Activated naive CD8-positive, alpha-beta T cell treated with anti-CD3 and anti-CD28 coated beads, Interleukin-2, amount 10 ng/mL, durations not matched to agents 7 days and 5 days (primary cell): ENCODE measurements around the gene ZNF513. TPM values are rescaled to one million over a fixed set of nuclear protein-coding genes. Genes with fewer than 3 reads are reported as not detected.
A peak's percentile ranks its signal among the peaks of the same experiment; 100 is the strongest.

ENCODE experiments used
- ATAC-seq: fragments of 150-1000 bp; cut with Tn5 transposase; one replicate; pipeline ENCODE4 v1.10.0; 2021; ENCODE audit warnings: low read depth, moderate library complexity
- POLR2A ChIA-PET: fragments of 350-600 bp; sonication (Branson Sonifier 250); formaldehyde crosslinking; loops from one replicate; lab custom pipeline; 2021; ENCODE audit warnings: antibody characterized with exemption; lab: Charles Lee
- DNase-seq: peaks from one replicate; pipeline ENCODE4 v3.0.0; 2021
- H3K27ac Mint-ChIP-seq: one replicate; pipeline ENCODE4 v1.8.0; 2022; ENCODE audit warnings: mild to moderate bottlenecking, mixed read lengths
- H3K27me3 Mint-ChIP-seq: one replicate; pipeline ENCODE4 v1.8.0; 2022; ENCODE audit warnings: mild to moderate bottlenecking, moderate library complexity, mixed read lengths
- H3K36me3 Mint-ChIP-seq: one replicate; pipeline ENCODE4 v1.8.0; 2021; ENCODE audit warnings: mild to moderate bottlenecking, mixed read lengths
- H3K4me1 Mint-ChIP-seq: one replicate; pipeline ENCODE4 v1.8.0; 2021; ENCODE audit warnings: mixed read lengths
- H3K4me3 Mint-ChIP-seq: one replicate; pipeline ENCODE4 v1.8.0; 2022; ENCODE audit warnings: mild to moderate bottlenecking, moderate library complexity, mixed read lengths
- H3K9me3 Mint-ChIP-seq: one replicate; pipeline ENCODE4 v1.8.0; 2021; ENCODE audit warnings: mixed read lengths
- total RNA-seq, 2 experiments: library from RNA; stranded (reverse); gene quantifications; one replicate each; pipeline ENCODE4 v1.2.3, GENCODE V29; 2021

The ZNF513 gene
- total RNA-seq, 2 experiments from 2014 or later, result 16.4 to 18.6 TPM

DNA sequence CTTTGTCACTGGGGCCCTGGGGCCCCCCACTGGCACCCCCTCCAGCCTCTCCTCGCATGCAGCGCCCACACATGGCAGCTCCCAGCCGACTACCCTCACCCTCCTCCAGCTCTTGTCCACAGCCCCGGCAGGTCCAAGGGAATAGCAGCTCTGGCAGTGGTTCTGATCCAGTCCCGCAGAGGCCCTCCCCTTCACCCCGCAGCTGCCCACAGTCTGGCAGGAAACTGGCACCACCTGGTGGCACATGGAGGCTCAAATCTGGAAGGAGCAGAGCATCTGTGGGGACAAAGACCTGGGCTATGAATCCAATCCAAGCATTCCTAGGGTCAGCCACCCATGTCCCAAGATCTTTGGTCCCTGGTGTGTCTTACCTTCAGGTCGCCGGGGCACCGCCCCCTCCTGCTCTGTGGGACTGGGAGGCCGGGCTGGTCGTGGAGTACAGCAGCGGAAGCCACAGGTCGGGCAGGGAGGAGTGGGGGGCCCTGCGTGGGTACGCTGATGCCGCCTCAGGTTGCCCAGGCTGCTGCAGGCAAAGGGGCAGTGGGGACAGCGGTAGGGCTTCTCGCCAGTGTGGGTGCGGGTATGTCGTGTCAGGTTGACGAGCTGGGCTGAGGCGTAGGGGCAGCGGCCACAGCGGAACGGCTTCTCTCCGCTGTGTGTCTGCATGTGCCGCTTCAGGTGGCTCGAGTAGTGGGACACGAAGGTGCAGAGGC, 2.3 kb downstream of the ZNF513 start:
- DNase-seq (no peak), ATAC-seq (no peak)
- Mint-ChIP-seq H3K27ac (no peak overlapping the region), H3K27me3 (no peaks in the 10 kb centered on the region), H3K4me3 (no peak overlapping the region), H3K36me3 (peaks cover 22% of the 10 kb centered on the region), H3K4me1 (peaks cover 20% of the 10 kb centered on the region), H3K9me3 (no peaks in the 10 kb centered on the region)
- POLR2A ChIA-PET, result interaction anchor here (2.6 to 3.5 kb wide), 2 partner anchors 50 to 52 kb away, joined by 12 to 20 read pairs; partner anchors contain the start of gene NRBP1

DNA sequence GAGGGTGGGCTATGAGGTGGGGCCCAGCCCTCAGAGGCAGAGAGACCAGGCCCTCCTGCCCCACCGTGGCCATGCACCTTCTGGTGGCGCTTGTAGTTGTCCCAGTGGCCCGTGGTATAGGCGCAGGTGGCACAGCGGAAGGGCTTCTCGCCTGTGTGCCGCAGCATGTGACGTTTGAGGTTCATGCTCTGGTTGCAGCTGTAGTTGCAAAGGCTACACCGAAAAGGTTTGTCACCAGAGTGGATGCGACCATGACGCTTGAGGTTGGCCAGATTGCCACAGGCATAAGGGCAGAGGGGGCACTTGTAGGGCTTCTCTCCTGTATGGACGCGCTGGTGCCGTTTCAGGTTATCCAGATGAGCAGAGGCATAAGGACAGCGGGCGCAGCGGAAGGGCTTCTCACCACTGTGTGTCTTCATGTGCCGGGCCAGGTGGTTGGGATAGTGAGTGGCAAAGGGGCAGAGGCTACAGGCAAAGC, 2.9 kb downstream of the ZNF513 start:
- no peaks in the 10 kb centered on the region for H3K9me3 Mint-ChIP-seq
- H3K36me3 Mint-ChIP-seq, result peaks cover 26% of the 10 kb centered on the region
- no peak for DNase-seq
- POLR2A ChIA-PET, result interaction anchor here (0.8 kb wide), 1 partner anchor 24 kb away, joined by 6 read pairs; no protein-coding TSS in a partner anchor
- no peaks in the 10 kb centered on the region for H3K27me3 Mint-ChIP-seq
- peak overlapping the region; percentile 51 for H3K27ac Mint-ChIP-seq
- ATAC-seq, result no peak
- H3K4me1 Mint-ChIP-seq, result peaks cover 24% of the 10 kb centered on the region
- H3K4me3 Mint-ChIP-seq, result no peak overlapping the region

DNA sequence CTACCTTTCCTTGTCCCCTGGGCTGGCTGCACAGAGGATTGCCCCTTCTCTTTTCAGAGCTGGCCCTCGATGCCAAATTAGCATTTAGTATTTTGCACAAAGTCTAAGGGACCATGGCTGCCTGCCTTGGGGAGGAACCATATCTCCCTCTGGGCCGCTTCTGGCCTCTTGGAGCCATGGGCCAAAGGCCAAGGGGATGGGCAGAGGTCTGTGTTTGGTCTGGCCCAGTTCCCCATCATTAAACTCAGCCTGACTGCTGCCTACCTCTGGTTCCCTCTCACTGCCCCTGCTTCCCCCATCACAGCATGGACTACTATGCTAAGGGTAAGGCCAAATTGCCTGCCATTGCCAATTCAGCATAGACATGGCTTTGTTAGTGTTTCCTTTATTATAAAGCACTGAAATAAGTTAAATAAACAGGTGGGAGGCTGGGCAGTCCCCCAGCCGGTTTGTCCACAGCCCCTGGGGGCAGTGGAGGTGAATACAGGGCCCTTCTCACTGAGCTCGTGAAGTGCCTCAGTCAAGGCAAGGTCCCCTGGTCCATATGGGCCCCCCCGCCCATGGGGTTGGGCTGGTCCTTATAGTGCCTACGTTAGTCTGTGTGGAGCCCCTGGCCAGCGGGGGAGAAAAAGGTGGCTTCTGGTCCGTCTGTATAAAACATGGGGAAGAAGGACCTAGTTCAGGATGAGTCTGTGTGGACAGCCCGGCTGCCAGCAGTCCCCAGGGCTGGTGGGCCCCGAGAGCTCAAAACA, 3.5 kb downstream of the ZNF513 start:
- DNase-seq, result no peak
- POLR2A ChIA-PET, result interaction anchor here (0.8 kb wide), 1 partner anchor 23 kb away, joined by 6 read pairs; no protein-coding TSS in a partner anchor
- H3K4me1 Mint-ChIP-seq, result peaks cover 30% of the 10 kb centered on the region
- no peak overlapping the region for H3K4me3 Mint-ChIP-seq
- H3K27me3 Mint-ChIP-seq, result no peaks in the 10 kb centered on the region
- H3K9me3 Mint-ChIP-seq, result no peaks in the 10 kb centered on the region
- no peak overlapping the region for H3K27ac Mint-ChIP-seq
- peaks cover 29% of the 10 kb centered on the region for H3K36me3 Mint-ChIP-seq
- ATAC-seq, result no peak

DNA sequence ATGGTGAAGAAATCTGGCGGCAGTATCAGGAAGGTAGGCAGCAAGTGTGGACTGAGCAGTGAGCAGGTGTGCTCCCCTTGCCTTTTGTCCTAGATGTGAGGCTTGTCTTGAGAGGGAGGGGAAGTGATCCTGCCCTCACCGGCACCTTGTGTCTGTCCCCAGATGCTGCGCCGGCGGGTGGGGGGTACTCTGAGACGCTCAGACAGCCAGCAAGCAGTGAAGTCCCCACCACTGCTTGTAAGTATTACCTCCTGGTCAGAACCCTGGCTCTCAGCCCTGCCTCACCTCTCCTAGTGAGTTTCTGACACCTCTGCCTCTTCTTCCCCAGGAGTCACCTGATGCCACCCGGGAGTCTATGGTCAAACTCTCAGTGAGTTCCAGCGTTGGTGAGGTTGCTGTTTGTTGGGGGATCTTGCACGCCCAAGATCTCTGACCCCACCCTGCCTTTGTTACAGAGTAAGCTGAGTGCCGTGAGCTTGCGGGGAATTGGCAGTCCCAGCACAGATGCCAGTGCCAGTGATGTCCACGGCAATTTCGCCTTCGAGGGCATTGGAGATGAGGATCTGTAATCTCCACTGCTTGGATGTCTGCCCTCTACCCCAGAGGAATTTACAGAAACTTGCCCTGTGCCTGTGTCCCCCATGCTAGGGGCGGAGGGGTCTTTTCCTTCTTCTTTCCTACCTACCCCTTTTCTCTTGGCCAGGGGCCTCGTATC, 4.2 kb downstream of the ZNF513 start:
- DNase-seq, result no peak
- H3K27me3 Mint-ChIP-seq, result no peaks in the 10 kb centered on the region
- H3K4me1 Mint-ChIP-seq, result peaks cover 36% of the 10 kb centered on the region
- ATAC-seq, result no peak
- H3K9me3 Mint-ChIP-seq, result no peaks in the 10 kb centered on the region
- POLR2A ChIA-PET, result no interaction called here
- no peak overlapping the region for H3K4me3 Mint-ChIP-seq
- peaks cover 31% of the 10 kb centered on the region for H3K36me3 Mint-ChIP-seq
- H3K27ac Mint-ChIP-seq, result no peak overlapping the region

DNA sequence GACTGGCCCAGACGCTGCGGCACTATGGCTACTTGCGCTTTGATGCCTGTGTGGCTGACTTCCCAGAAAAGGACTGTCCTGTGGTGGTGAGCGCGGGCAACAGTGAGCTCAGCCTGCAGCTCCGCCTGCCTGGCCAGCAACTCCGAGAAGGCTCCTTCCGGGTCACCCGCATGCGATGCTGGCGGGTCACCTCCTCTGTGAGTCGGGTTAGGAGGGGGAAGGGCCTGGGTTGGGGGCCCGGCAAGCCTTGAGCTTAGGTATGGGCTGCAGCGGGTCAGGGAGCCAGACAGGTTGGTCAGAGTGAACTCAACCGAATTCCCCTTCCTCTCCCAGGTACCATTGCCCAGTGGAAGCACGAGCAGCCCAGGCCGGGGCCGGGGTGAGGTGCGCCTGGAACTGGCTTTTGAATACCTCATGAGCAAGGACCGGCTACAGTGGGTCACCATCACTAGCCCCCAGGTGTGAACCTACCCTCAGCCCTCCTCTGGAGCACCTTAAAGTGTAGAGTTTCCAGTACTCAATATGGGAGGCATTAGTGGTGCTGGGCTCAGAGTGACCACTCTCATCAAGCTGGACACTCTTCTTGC, 4.9 kb downstream of the ZNF513 start:
- Mint-ChIP-seq H3K27ac (no peak overlapping the region), H3K4me3 (no peak overlapping the region), H3K9me3 (no peaks in the 10 kb centered on the region), H3K4me1 (peaks cover 36% of the 10 kb centered on the region), H3K36me3 (peaks cover 29% of the 10 kb centered on the region), H3K27me3 (no peaks in the 10 kb centered on the region)
- ATAC-seq (no peak), DNase-seq (no peak)
- POLR2A ChIA-PET, result no interaction called here

DNA sequence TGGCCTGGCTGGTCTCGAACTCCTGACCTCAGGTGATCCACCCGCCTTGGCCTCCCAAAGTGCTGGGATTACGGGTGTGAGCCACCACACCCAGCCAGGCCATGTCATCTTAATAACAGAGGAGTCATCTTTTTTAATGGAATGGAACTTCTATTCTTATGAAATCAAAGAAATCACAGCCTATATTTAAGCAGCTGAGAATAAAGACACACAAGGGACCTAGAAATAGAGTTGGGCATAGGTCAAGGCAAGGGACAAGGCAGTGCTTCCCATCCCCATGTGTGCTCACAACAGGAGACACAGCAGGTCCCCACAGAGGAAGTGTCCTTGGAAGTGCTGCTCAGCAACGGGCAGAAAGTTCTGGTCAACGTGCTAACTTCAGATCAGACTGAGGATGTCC, 7.0 kb downstream of the ZNF513 start:
- Mint-ChIP-seq H3K27ac (peak overlapping the region; percentile 98), H3K4me3 (no peak overlapping the region), H3K9me3 (no peaks in the 10 kb centered on the region), H3K27me3 (no peaks in the 10 kb centered on the region), H3K4me1 (peaks cover 31% of the 10 kb centered on the region), H3K36me3 (peaks cover 30% of the 10 kb centered on the region)
- ATAC-seq (no peak), DNase-seq (no peak)
- POLR2A ChIA-PET, result no interaction called here

DNA sequence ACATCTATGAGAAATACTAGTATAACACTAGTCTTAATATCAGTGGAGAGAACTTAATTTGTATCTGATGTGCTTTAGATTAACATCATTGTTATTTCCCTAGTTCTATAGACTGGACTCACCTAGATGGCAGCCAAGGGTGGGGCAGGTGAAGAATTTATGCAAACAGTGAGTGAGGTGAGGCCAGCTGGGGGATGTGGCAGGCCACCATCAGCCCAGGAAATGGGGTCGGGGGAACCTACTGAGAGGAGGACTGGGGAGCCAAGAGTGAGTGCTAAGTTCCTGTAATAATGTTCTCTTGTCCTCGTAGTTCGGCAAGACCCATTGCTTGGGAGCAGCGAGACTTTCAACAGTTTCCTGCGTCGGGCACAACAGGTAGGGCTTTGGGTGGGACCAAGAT, 7.6 kb downstream of the ZNF513 start:
- ATAC-seq (no peak), DNase-seq (peak; percentile 44)
- peak overlapping the region; percentile 100 for H3K4me3 Mint-ChIP-seq
- H3K27me3 Mint-ChIP-seq, result no peaks in the 10 kb centered on the region
- peaks cover 32% of the 10 kb centered on the region for H3K36me3 Mint-ChIP-seq
- H3K9me3 Mint-ChIP-seq, result no peaks in the 10 kb centered on the region
- H3K27ac Mint-ChIP-seq, result peak overlapping the region; percentile 98
- POLR2A ChIA-PET, result interaction anchor here (4.1 to 4.6 kb wide), 2 partner anchors 16 to 56 kb away, joined by 25 to 48 read pairs; partner anchors contain the start of genes GTF3C2 and NRBP1
- H3K4me1 Mint-ChIP-seq, result peaks cover 36% of the 10 kb centered on the region

DNA sequence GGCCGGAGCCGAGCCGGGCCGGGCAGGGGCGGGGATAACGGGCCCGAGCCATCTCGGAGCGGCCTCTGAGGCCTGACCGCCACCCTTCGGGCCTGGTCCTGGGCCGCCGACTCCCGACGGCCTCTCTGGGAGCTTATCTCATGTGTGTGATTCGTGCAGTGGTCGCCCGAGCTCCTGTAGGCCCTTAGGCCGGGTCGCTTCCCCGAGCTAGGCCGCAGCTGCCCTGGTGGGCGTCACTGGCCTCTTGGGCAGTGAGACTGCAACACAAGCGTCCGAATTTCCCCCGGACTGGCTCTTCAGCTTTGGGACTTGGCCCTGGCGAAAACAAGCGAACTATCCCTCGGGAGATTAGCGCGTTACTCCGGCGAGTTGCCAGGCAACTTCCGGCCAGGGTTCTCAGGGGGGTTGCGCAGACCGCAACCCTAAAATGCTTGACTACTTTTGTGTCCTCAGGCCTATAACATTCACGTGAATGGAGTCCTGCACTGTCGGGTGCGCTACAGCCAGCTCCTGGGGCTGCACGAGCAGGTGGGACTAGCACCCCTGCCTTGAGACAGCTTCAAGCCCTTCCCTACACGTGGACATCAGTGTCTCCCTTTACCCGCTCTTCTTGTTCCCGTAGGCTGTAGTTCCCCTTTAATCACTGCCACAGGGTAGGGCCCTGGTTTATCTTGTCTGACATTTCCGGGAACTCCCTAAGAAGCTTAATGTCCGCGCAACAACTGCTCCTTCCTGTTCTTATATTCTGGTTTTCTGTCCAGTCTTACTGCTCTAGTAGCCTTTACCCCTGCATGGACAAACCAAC, 9.5 kb downstream of the ZNF513 start:
- H3K9me3 Mint-ChIP-seq, result no peaks in the 10 kb centered on the region
- peaks cover 35% of the 10 kb centered on the region for H3K4me1 Mint-ChIP-seq
- POLR2A ChIA-PET, result interaction anchor here (0.7 to 5.4 kb wide), 9 partner anchors 9 to 293 kb away, joined by 3 to 55 read pairs (median 15); partner anchors contain the start of genes GTF3C2, MPV17, NRBP1 and PPM1G
- ATAC-seq (peak; percentile 11), DNase-seq (no peak)
- peak overlapping the region; percentile 98 for H3K27ac Mint-ChIP-seq
- H3K36me3 Mint-ChIP-seq, result peaks cover 35% of the 10 kb centered on the region
- H3K27me3 Mint-ChIP-seq, result no peaks in the 10 kb centered on the region
- H3K4me3 Mint-ChIP-seq, result peak overlapping the region; percentile 100

DNA sequence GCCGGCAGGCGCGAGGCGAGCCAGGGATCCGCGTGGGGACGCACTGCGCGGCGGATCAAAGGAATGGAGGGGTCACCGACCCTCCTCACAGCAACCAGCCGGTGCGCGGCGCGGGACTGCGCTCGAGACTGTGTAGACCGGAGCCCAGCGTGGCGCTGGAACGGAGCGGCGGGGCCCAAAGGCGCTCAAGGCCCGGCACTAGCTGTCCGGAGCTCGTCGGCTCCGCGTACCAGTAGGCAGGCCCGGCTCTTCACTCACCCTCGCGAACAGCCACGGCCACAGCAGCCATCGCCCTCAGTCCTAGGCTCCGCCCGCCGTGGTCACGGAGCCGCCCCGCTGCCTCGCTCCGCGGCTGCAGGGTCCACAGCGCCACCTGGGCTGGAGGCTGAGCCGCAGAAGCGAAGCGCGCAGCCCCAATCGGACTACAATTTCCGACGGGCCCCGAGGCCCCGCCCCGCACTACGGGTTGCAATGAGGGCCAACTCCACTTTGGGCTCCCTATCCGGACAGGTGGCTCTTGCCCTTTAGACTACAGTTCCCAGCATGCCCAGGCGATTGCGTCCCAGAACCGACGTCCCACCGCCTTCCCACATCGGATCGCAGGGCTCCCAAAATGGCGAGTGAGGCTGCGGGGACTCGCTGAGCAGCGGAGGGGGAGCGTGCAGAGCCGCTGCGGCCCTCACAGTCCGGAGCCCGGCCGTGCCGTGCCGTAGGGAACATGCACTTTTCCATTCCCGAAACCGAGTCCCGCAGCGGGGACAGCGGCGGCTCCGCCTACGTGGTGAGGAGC, 10.3 kb downstream of the ZNF513 start, which contains the start of the genes EIF2B4 and SNX17:
Gene EIF2B4 (minus strand): TSS at position 313 of the 790 bp plus-strand sequence. CDS start 24 bp downstream, at position 289.
Gene SNX17 (plus strand): TSS at position 591 of the 790 bp plus-strand sequence. CDS start 128 bp downstream, at position 719.
- Mint-ChIP-seq H3K27me3 (no peaks in the 10 kb centered on the region), H3K36me3 (peaks cover 35% of the 10 kb centered on the region), H3K9me3 (no peaks in the 10 kb centered on the region), H3K27ac (peak within 1 kb of the TSS; percentile 98), H3K4me1 (peaks cover 35% of the 10 kb centered on the region), H3K4me3 (peak within 1 kb of the TSS; percentile 100)
- ATAC-seq (peak; percentile 93), DNase-seq (peak; percentile 98)
- POLR2A ChIA-PET, result interaction anchor here (1.1 to 5.4 kb wide), 9 partner anchors 10 to 294 kb away, joined by 4 to 55 read pairs (median 15); partner anchors contain the start of genes ATRAID, GTF3C2, MPV17 and NRBP1

DNA sequence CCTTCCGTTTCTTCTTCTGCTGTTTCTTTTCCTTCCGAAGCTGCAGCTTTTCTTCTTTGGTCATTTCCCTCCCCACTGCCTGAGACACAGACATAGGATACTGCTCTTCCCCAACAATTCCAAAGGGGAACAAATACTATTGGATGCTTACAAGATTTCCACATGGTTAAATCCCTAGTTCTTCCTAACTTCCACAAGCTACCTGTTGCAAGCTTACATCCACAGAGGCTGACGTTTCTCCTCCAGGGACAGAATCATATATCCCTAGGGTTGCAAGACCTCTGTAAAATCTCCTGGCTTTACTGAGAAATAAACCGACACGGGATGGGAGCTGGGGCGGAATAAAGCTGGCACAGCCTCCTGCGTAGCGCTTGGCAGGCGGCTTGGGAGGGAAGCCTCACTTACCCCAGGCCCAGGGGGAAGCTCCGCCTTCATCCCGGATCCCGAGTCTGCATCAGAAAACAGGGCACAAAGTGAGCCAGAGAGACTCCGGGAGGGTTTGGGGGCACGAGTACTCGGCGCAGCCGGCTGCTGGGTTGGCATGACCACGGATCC, 11.0 kb downstream of the ZNF513 start:
- no peak for DNase-seq
- ATAC-seq, result no peak
- Mint-ChIP-seq H3K4me3 (peak overlapping the region; percentile 100), H3K27ac (peak overlapping the region; percentile 96), H3K36me3 (peaks cover 34% of the 10 kb centered on the region), H3K9me3 (no peaks in the 10 kb centered on the region), H3K4me1 (peaks cover 35% of the 10 kb centered on the region), H3K27me3 (no peaks in the 10 kb centered on the region)
- POLR2A ChIA-PET, result interaction anchor here (1.0 to 5.4 kb wide), 9 partner anchors 9 to 158 kb away, joined by 3 to 55 read pairs (median 15); partner anchors contain the start of genes ATRAID, GTF3C2, MPV17 and NRBP1

DNA sequence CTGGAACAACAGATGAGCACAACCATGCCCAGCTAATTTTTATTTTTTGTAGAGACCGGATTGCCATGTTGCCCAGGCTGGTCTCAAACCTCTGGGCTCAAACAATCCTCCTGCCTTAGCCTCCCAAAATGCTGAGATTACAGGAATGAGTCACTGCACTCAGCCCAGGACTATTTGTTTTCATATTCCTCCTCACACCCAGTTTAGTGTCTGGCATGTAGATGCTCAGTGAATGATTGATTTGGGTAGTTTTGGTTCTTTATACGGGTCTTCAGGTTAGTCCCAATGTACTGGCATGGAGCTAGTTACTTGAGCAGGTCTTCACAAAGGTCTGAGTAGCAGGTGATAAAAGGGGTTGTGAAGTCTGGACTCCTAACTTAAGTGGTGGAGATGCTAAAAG, 16.6 kb downstream of the ZNF513 start:
- ATAC-seq (no peak), DNase-seq (no peak)
- Mint-ChIP-seq H3K27ac (no peak overlapping the region), H3K4me1 (peaks cover 10% of the 10 kb centered on the region), H3K9me3 (no peaks in the 10 kb centered on the region), H3K4me3 (no peak overlapping the region), H3K27me3 (no peaks in the 10 kb centered on the region), H3K36me3 (peaks cover 16% of the 10 kb centered on the region)
- POLR2A ChIA-PET, result interaction anchor here (1.0 kb wide), 1 partner anchor 16 kb away, joined by 4 read pairs; the partner anchor contains the start of gene ZNF513
